Gastrocnemius medialis (tissue), 4 donors: ENCODE results near the gene CEP72. TPM values are rescaled to one million over a fixed set of nuclear protein-coding genes. Genes with fewer than 3 reads are reported as not detected.
"Not testable (repeated sequence)": the region's sequence is repeated elsewhere in the genome, so short reads cannot be mapped to it uniquely, and the experiment has no call there.

Source experiments
- ATAC-seq, 2 donors: fragments of 150-250 bp; one replicate each; pipeline ENCODE4 v1.9.1; 2016
- DNase-seq, 2 donors: peaks; one replicate each; pipeline ENCODE4 v3.0.0-alpha.2; 2019
- H3K27ac ChIP-seq, 4 donors: fragments of 200-600 bp; sonication (generic); 1 replicate in 1 of 4; 2 replicates in 3 of 4; pipeline ENCODE4 v1.5.1; 2016 to 2018; ENCODE audit warnings: mild to moderate bottlenecking in 2 of 4, moderate library complexity in 1 of 4
- H3K27me3 ChIP-seq, 3 donors: fragments of 200-600 bp; sonication (generic) in 2 of 3; 1 replicate in 1 of 3; 2 replicates in 2 of 3; pipeline versions ENCODE4 v1.5.1 to v1.6.0; 2016 to 2019; ENCODE audit warnings: mild to moderate bottlenecking in 1 of 3, moderate library complexity in 1 of 3
- H3K36me3 ChIP-seq, 2 donors: fragments of 200-600 bp; sonication (generic) in 1 of 2; one replicate each; pipeline ENCODE4 v1.5.1; 2017 to 2018
- H3K4me1 ChIP-seq, 2 donors: fragments of 200-600 bp; sonication (generic) in 1 of 2; one replicate each; pipeline ENCODE4 v1.5.1; 2016 to 2017; ENCODE audit warnings: mild to moderate bottlenecking in 2 of 2
- H3K4me3 ChIP-seq, 4 donors: fragments of 200-600 bp; sonication (generic) in 3 of 4; 1 replicate in 1 of 4; 2 replicates in 3 of 4; pipeline ENCODE4 v1.5.1; 2016 to 2019; ENCODE audit warnings: mild to moderate bottlenecking in 2 of 4
- H3K9me3 ChIP-seq, 3 donors: fragments of 200-600 bp; sonication (generic) in 2 of 3; 1 replicate in 1 of 3; 2 replicates in 2 of 3; pipeline ENCODE4 v1.5.1; 2016 to 2019
- CTCF ChIP-seq, 5 experiments: fragments of 450-650 bp in 3 of 5; fragments of 200-600 bp in 2 of 5; sonication (generic) in 2 of 5; IDR thresholded peaks in 4 of 5; conservative IDR thresholded peaks in 1 of 5; 1 replicate in 4 of 5; 2 replicates in 1 of 5; pipeline ENCODE4 v1.5.1; 2016 to 2019; ENCODE audit warnings: antibody characterized with exemption in 5 of 5, mild to moderate bottlenecking in 3 of 5, moderate library complexity in 3 of 5
- POLR2A ChIP-seq, 2 donors: fragments of 450-650 bp; IDR thresholded peaks; one replicate each; pipeline ENCODE4 v1.6.1; 2017; ENCODE audit warnings: antibody characterized with exemption in 2 of 2, mild to moderate bottlenecking in 2 of 2, moderate library complexity in 2 of 2
- in situ Hi-C, 4 donors: fragments of 200-750 bp; cut with MboI; loops; one replicate each; pipeline versions ENCODE4 v1.15.0 to v1.8.0; 2017; ENCODE audit warnings: low sequenced_read_pairs in 4 of 4
- intact Hi-C: fragments of 100-400 bp; cut with DNase I; formaldehyde crosslinking; loops from one replicate; pipeline ENCODE4 v1.15.1; 2023; ENCODE audit warnings: low total_unique reads
- total RNA-seq, 4 donors: library from RNA; depleted of rRNA; stranded (reverse); fragments of >200 nt; gene quantifications; one replicate each; pipeline versions ENCODE4 v1.1.0 to v1.2.3, GENCODE V29; 2016

Gene CEP72
- total RNA-seq, 4 donors from 2014 or later: 0.36 to 0.56 (median 0.40) TPM; not detected in 1

GRCh38 chr5:685262-686171, 73.4 kb downstream of the CEP72 start:
- intact Hi-C loops: no loop called here
- TF ChIP-seq POLR2A (IDR thresholded peaks at IDR 0.05): no peak
- TF ChIP-seq CTCF (IDR thresholded peaks at IDR 0.05 in 4 of 5, conservative IDR thresholded peaks at IDR 0.05 in 1 of 5): no peak
- no peak for ATAC-seq

DNA sequence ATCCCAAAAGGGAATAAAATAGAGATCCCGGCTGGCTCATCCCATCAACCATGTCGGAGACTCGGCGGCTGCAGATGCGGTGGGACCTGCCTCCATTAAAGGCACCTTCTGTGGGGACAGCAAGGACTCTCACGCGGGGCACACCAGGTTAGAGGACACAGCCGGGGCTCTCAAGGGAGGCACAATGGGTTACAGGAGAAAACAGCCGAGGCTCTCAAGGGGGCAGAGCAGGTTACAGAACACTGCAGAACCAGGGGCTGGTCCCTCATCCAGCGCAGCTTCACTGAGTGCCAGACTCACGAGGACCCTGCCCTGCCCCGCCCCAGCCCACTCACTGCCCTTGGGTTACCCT, 74.0 kb downstream of the CEP72 start:
- H3K9me3 ChIP-seq, H3K27ac ChIP-seq, in situ Hi-C loops, intact Hi-C loops, DNase-seq, H3K27me3 ChIP-seq, H3K4me3 ChIP-seq, H3K36me3 ChIP-seq, ATAC-seq: not testable (repeated sequence)
- H3K4me1 ChIP-seq: peaks cover 0 to 37% of the 10 kb centered on the region in 2 donors

More at GRCh38 chr5:685262-686171, 73.4 kb downstream of the CEP72 start:
- in situ Hi-C loops: no loop called here
- Histone ChIP-seq H3K4me1 (peaks cover 0 to 44% of the 10 kb centered on the region in 2 donors), H3K9me3 (no peaks in the 10 kb centered on the region), H3K36me3 (no peaks in the 10 kb centered on the region), H3K27ac (no peak overlapping the region), H3K27me3 (no peaks in the 10 kb centered on the region), H3K4me3 (no peak overlapping the region)
- no peak for DNase-seq

DNA sequence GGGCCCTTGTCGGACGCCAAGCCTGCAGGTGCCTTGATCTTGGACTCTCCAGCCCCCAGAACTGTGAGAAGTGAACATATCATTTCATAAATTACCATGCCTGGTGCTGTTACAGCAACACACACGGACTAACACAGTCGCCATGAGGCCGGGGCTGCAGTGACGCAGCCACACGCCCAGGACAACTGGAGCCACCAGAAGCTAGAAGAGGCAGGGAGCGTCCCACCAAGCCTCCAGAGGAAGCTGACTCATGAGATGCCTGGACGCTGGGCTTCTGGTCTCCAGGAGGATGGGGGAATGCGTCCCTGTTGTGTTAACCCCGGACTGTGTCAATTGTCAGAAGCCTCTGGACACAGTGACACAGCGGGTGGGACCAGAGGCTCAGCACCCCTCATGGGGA, 74.8 kb downstream of the CEP72 start:
- ATAC-seq, intact Hi-C loops, H3K9me3 ChIP-seq, H3K36me3 ChIP-seq, H3K27ac ChIP-seq, in situ Hi-C loops, DNase-seq, H3K27me3 ChIP-seq, H3K4me3 ChIP-seq: not testable (repeated sequence)
- peaks cover 0 to 32% of the 10 kb centered on the region in 2 donors for H3K4me1 ChIP-seq

DNA sequence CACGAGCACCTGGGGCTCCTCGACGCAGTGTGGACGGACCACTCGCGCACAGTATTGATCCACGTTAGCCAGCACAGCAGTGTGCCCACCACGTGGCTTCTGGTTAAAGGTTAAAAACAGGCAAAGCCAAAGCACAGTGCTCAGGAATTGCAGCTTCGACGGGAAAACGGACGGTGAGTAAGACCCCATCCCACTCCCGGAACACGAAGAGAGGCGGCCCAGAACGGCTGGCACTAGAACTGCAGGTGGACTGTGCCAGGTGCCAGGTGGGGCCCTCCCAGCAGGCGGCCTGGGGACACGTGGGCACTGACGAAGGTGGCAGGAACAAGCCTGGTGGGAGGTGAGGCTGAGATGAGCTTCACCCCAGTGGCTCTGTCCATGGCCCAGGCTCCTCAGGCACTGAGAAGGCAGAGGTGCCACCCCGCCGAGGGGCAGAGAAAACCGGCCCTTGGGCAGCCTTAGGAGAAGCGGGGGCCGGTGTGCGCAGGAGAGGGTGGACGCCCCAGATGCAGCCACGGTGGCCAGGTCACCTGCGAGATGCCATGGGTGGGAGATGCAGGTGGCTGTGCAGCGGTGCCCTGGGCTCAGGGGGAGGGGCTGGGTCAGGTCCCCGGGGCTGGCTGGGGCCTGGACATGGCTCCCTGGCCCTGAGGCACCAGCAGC, 76.3 kb downstream of the CEP72 start:
- H3K4me1 ChIP-seq: peaks cover 0 to 17% of the 10 kb centered on the region in 2 donors
- H3K9me3 ChIP-seq, H3K4me3 ChIP-seq, H3K27me3 ChIP-seq, in situ Hi-C loops, H3K27ac ChIP-seq, DNase-seq, ATAC-seq, H3K36me3 ChIP-seq, intact Hi-C loops: not testable (repeated sequence)

DNA sequence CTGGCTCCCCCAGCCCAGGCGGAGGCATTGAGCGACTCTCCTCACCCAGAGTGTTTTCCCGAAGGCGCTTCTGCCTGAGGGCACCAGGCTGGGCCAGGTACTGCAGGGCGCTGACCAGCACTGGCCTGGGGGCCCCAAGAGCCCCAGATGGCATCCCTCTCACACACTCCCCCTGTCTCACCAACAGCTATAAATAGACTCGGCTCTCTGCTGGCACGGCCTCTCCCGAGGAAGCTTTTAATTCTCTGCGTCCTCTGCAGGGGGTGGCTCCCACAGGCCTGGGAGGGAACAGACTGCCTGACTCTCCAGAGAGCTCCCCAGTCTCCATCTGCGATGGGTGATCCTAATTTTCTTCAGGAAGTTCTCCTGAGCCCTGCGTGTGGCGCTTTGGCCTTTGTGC, 78.2 kb downstream of the CEP72 start:
- peak in 1 of 2 donors; percentile 6 for ATAC-seq
- H3K27ac ChIP-seq, H3K4me1 ChIP-seq, in situ Hi-C loops, H3K4me3 ChIP-seq, H3K27me3 ChIP-seq, DNase-seq, H3K9me3 ChIP-seq, H3K36me3 ChIP-seq: not testable (repeated sequence)
- intact Hi-C loops: loop anchor here (5.0 kb wide), 2 partner anchors 92 to 202 kb away; partner anchors contain the start of genes BRD9, TRIP13 and ZDHHC11B

- peak in 1 of 2 donors; percentile 26 for ATAC-seq
- H3K4me1 ChIP-seq, in situ Hi-C loops, H3K9me3 ChIP-seq, H3K36me3 ChIP-seq, DNase-seq, H3K27me3 ChIP-seq: not testable (repeated sequence)
- intact Hi-C loops: loop anchor here (5.0 kb wide), 2 partner anchors 91 to 201 kb away; partner anchors contain the start of genes BRD9, TRIP13 and ZDHHC11B
- H3K27ac ChIP-seq: peak overlapping the region in 2 of 4 donors; percentile 47 to 80
- peak overlapping the region in 1 of 4 donors; percentile 25 for H3K4me3 ChIP-seq
Measured at GRCh38 chr5:691049-691448, 78.9 kb downstream of the CEP72 start.
